DOHH2 (cell line): ENCODE results near the gene HAO2.

Experiments used
- CTCF ChIP-seq: fragments of 200-600 bp; sonication (generic); IDR thresholded peaks from one replicate; pipeline ENCODE4 v1.5.1; 2014; ENCODE audit warnings: antibody characterized with exemption, mild to moderate bottlenecking, low read depth, low read length; ENCODE audit not compliant: poor library complexity, severe bottlenecking
- EZH2phosphoT487 ChIP-seq: fragments of 200-600 bp; sonication (generic); IDR thresholded peaks from 2 replicates; pipeline ENCODE4 v1.6.1; 2017; ENCODE audit warnings: borderline replicate concordance, mild to moderate bottlenecking, antibody characterized with exemption, low read length, moderate library complexity, mixed read lengths

- TF ChIP-seq CTCF (no peak), EZH2phosphoT487 (no peak)
Observed at GRCh38 chr1:119323216-119323982, 45.2 kb upstream of the HAO2 start.
